K562 (cell line): Measurements from ENCODE around the gene RRAD. TPM values are rescaled to one million over a fixed set of nuclear protein-coding genes. Genes with fewer than 3 reads are reported as not detected.
A peak's percentile ranks its signal among the peaks of the same experiment; 100 is the strongest.

Source experiments
- CBFA2T2 ChIP-seq: fragments of 450-650 bp; conservative IDR thresholded peaks from 2 replicates; pipeline ENCODE4 v1.6.1; 2017; ENCODE audit warnings: mild to moderate bottlenecking
- CCNT2 ChIP-seq: IDR thresholded peaks from 2 replicates; pipeline ENCODE4 v1.6.1; 2011; ENCODE audit warnings: borderline replicate concordance, low read depth, mild to moderate bottlenecking, moderate library complexity, mixed read lengths, low read length; ENCODE audit not compliant: insufficient read length; ENCODE audit errors: extremely low read depth
- CHCHD3 ChIP-seq: fragments of 250-450 bp; sonication (Bioruptor Pico); IDR thresholded peaks from 2 replicates; pipeline ENCODE4 v2.1.2; 2022; ENCODE audit warnings: mild to moderate bottlenecking
- HNRNPUL1 ChIP-seq: fragments of 200-400 bp; formaldehyde crosslinking; IDR thresholded peaks from 2 replicates; pipeline ENCODE4 v1.6.1; 2017; ENCODE audit warnings: low read length
- IRF2 ChIP-seq: sonication (generic); formaldehyde crosslinking; IDR thresholded peaks from 2 replicates; pipeline ENCODE4 v1.8.1; 2022; ENCODE audit warnings: mild to moderate bottlenecking, missing genetic modification reagents
- JUN ChIP-seq, 2 experiments: sonication (generic) in 1 of 2; formaldehyde crosslinking in 1 of 2; IDR thresholded peaks; 2 replicates each; pipeline versions ENCODE4 v1.6.1 to v1.8.0; 2012 to 2022; ENCODE audit warnings: borderline replicate concordance in 2 of 2, mild to moderate bottlenecking in 2 of 2, improper control_type of control experiment in 1 of 2, low read depth in 1 of 2, low read length in 1 of 2, missing genetic modification reagents in 1 of 2
- KLF10 ChIP-seq: fragments of 250-450 bp; sonication (Bioruptor Pico); IDR thresholded peaks from 2 replicates; pipeline ENCODE4 v1.6.1; 2021; ENCODE audit warnings: matching md5 sums
- MAFG ChIP-seq: fragments of 450-650 bp; conservative IDR thresholded peaks from 2 replicates; pipeline ENCODE4 v1.6.1; 2016; ENCODE audit warnings: missing genetic modification characterization, missing compliant biosample characterization
- MTF1 ChIP-seq: fragments of 250-450 bp; sonication (Bioruptor Pico); IDR thresholded peaks from 2 replicates; pipeline ENCODE4 v1.9.0; 2021; ENCODE audit warnings: moderate library complexity, mild to moderate bottlenecking, inconsistent platforms, borderline replicate concordance
- NEUROD1 ChIP-seq: fragments of 150-350 bp; IDR thresholded peaks from 2 replicates; pipeline ENCODE4 v1.6.1; 2014; ENCODE audit warnings: borderline replicate concordance, low read length, low read depth; ENCODE audit not compliant: partially characterized antibody
- NR2F6 ChIP-seq: fragments of 450-650 bp; formaldehyde crosslinking; IDR thresholded peaks from 2 replicates; pipeline ENCODE4 v1.4.0; 2020; ENCODE audit warnings: mild to moderate bottlenecking
- PCBP1 ChIP-seq: fragments of 200-400 bp; formaldehyde crosslinking; IDR thresholded peaks from 2 replicates; pipeline ENCODE4 v1.6.1; 2018; ENCODE audit warnings: mild to moderate bottlenecking, low read depth, low read length; ENCODE audit not compliant: poor library complexity, severe bottlenecking
- PHB2 ChIP-seq: fragments of 450-650 bp; IDR thresholded peaks from 2 replicates; pipeline ENCODE4 v1.6.1; 2017; ENCODE audit warnings: low read depth
- POLR2B ChIP-seq: fragments of 450-650 bp; IDR thresholded peaks from 2 replicates; pipeline ENCODE4 v1.6.1; 2018; ENCODE audit warnings: low read depth; ENCODE audit not compliant: partially characterized antibody
- SLC30A9 ChIP-seq: fragments of 250-450 bp; sonication (Bioruptor Pico); IDR thresholded peaks from 2 replicates; pipeline ENCODE4 v1.8.0; 2022; ENCODE audit warnings: mild to moderate bottlenecking, moderate library complexity
- SRSF1 ChIP-seq: fragments of 200-400 bp; formaldehyde crosslinking; IDR thresholded peaks from 2 replicates; pipeline ENCODE4 v1.6.1; 2017; ENCODE audit warnings: mild to moderate bottlenecking, low read depth, low read length, moderate library complexity
- TCFL5 ChIP-seq: fragments of 250-450 bp; sonication (Bioruptor Pico); conservative IDR thresholded peaks from 2 replicates; pipeline ENCODE4 v1.6.1; 2021; ENCODE audit warnings: mild to moderate bottlenecking, moderate library complexity, matching md5 sums
- THRAP3 ChIP-seq: fragments of 450-650 bp; IDR thresholded peaks from 2 replicates; pipeline ENCODE4 v1.6.1; 2016; ENCODE audit warnings: mild to moderate bottlenecking, inconsistent platforms, borderline replicate concordance
- ZNF146 ChIP-seq: IDR thresholded peaks from one replicate; pipeline ENCODE4 v1.6.1; 2018; ENCODE audit warnings: missing compliant biosample characterization; ENCODE audit not compliant: unreplicated experiment
- ZNF76 ChIP-seq: fragments of 250-450 bp; sonication (Bioruptor Pico); IDR thresholded peaks from 2 replicates; pipeline ENCODE4 v1.4.0; 2020; ENCODE audit warnings: mild to moderate bottlenecking, moderate library complexity, borderline replicate concordance
- polyA plus RNA-seq, 8 experiments: library from polyadenylated mRNA; depleted of rRNA in 4 of 8; stranded (reverse) in 5 of 8; unstranded in 3 of 8; fragments of >200 nt; fragmentation: Nextera tagmentation in 2 of 8; fragmentation: Illumina TruSeq in 1 of 8; extraction: Ambion mirVana in 2 of 8; extraction: Trizol in 1 of 8; gene quantifications; 2 replicates each; pipeline versions ENCODE4 v1.2.1 to v1.2.3, GENCODE V29; 2011 to 2014; ENCODE audit warnings: inconsistent platforms in 1 of 8, missing spikeins in 1 of 8
- total RNA-seq, 7 experiments: library from RNA; depleted of rRNA in 6 of 7; stranded (reverse); fragments of >200 nt in 6 of 7; fragmentation: Illumina TruSeq in 2 of 7; extraction: Trizol in 2 of 7; gene quantifications; 2 replicates each; pipeline versions ENCODE4 v1.2.1 to v1.2.3, GENCODE V29; 2011 to 2021; ENCODE audit warnings: low replicate concordance in 1 of 7
- TF ChIP-seq, protein P1 (sequence below): fragments of 150-350 bp; IDR thresholded peaks from 2 replicates; pipeline ENCODE4 v1.6.1; 2014; ENCODE audit warnings: low read depth, mild to moderate bottlenecking, low read length, borderline replicate concordance
- TF ChIP-seq, protein P2 (sequence below): fragments of 250-450 bp; sonication (Bioruptor Pico); IDR thresholded peaks from 2 replicates; pipeline ENCODE4 v1.8.0; 2022; ENCODE audit warnings: inconsistent platforms, mild to moderate bottlenecking, moderate library complexity, borderline replicate concordance
- TF ChIP-seq, protein P3 (sequence below): fragments of 450-650 bp; formaldehyde crosslinking; IDR thresholded peaks from 2 replicates; pipeline ENCODE4 v1.4.0; 2022; ENCODE audit warnings: mild to moderate bottlenecking, moderate library complexity

The RRAD gene
- total and polyA plus RNA-seq, 9 of the 15 experiments (the other 6 are each of a cell fraction or from before 2014, with no cell fraction given) = 0.09 to 0.20 (median 0.13) TPM; not detected in 5

GRCh38 chr16:66872943-66873684 lies 52.2 kb downstream of the RRAD start (continued):
- TF ChIP-seq, protein P1, sequence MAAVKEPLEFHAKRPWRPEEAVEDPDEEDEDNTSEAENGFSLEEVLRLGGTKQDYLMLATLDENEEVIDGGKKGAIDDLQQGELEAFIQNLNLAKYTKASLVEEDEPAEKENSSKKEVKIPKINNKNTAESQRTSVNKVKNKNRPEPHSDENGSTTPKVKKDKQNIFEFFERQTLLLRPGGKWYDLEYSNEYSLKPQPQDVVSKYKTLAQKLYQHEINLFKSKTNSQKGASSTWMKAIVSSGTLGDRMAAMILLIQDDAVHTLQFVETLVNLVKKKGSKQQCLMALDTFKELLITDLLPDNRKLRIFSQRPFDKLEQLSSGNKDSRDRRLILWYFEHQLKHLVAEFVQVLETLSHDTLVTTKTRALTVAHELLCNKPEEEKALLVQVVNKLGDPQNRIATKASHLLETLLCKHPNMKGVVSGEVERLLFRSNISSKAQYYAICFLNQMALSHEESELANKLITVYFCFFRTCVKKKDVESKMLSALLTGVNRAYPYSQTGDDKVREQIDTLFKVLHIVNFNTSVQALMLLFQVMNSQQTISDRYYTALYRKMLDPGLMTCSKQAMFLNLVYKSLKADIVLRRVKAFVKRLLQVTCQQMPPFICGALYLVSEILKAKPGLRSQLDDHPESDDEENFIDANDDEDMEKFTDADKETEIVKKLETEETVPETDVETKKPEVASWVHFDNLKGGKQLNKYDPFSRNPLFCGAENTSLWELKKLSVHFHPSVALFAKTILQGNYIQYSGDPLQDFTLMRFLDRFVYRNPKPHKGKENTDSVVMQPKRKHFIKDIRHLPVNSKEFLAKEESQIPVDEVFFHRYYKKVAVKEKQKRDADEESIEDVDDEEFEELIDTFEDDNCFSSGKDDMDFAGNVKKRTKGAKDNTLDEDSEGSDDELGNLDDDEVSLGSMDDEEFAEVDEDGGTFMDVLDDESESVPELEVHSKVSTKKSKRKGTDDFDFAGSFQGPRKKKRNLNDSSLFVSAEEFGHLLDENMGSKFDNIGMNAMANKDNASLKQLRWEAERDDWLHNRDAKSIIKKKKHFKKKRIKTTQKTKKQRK = no peak
- TF ChIP-seq IRF2 (no peak), CCNT2 (peak; percentile 81), PHB2 (no peak), TCFL5 (no peak), NR2F6 (CRISPR knock-in tag) (no peak), NEUROD1 (no peak), SRSF1 (no peak), POLR2B (peak; percentile 32), MTF1 (no peak), KLF10 (CRISPR knock-in tag) (no peak), CHCHD3 (no peak), ZNF76 (CRISPR knock-in tag) (no peak), MAFG (tag) (0 out of 2 replicates have a peak, but pooled peaks have one; percentile 20), THRAP3 (no peak), HNRNPUL1 (no peak), ZNF146 (CRISPR knock-in tag) (no peak), JUN (IDR thresholded peaks at IDR 0.05; ENCODE audit: borderline replicate concordance, low read depth, low read length) (peak; percentile 88), JUN (CRISPR knock-in tag; IDR thresholded peaks at IDR 0.05; ENCODE audit: borderline replicate concordance) (no peak), SLC30A9 (CRISPR knock-in tag) (no peak), PCBP1 (peak; percentile 52), CBFA2T2 (no peak)
- TF ChIP-seq, protein P2, sequence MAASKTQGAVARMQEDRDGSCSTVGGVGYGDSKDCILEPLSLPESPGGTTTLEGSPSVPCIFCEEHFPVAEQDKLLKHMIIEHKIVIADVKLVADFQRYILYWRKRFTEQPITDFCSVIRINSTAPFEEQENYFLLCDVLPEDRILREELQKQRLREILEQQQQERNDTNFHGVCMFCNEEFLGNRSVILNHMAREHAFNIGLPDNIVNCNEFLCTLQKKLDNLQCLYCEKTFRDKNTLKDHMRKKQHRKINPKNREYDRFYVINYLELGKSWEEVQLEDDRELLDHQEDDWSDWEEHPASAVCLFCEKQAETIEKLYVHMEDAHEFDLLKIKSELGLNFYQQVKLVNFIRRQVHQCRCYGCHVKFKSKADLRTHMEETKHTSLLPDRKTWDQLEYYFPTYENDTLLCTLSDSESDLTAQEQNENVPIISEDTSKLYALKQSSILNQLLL (CRISPR knock-in tag) = no peak
- TF ChIP-seq, protein P3, sequence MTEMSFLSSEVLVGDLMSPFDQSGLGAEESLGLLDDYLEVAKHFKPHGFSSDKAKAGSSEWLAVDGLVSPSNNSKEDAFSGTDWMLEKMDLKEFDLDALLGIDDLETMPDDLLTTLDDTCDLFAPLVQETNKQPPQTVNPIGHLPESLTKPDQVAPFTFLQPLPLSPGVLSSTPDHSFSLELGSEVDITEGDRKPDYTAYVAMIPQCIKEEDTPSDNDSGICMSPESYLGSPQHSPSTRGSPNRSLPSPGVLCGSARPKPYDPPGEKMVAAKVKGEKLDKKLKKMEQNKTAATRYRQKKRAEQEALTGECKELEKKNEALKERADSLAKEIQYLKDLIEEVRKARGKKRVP (CRISPR knock-in tag) = no peak
